IPS-18c (cell line): ENCODE measurements around the gene OPN3.

Source experiments
- H3K4me3 ChIP-seq: 2 replicates; pipeline ENCODE4 v1.7.0; 2013; ENCODE audit warnings: low read depth, mild to moderate bottlenecking, low read length, moderate library complexity; ENCODE audit not compliant: insufficient read depth
- H3K9me3 ChIP-seq: one replicate; pipeline ENCODE4 v1.6.1; 2013; ENCODE audit warnings: mild to moderate bottlenecking, low read length, moderate library complexity; ENCODE audit not compliant: control insufficient read depth, insufficient read depth

Gene OPN3

DNA sequence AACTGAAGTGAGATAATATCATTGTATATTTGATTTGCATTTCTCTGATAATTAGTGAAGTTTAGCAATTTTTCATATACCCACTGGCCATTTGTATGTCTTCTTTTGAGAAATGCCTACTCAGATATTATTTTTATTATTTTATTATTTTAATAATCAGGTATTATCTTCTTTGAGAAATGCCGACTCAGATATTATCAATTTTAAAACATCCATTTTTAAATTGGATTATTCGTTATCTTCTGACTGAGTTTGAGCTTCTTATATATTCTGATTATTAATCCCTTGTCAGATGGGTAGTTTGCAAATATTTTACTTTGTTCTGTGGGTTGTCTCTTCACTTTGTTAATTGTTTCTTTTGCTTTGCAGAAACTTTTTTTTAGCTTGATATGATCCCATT is 70.3 kb downstream of the OPN3 start:
- H3K9me3 ChIP-seq = no peaks in the 10 kb centered on the region
- H3K4me3 ChIP-seq = no peak overlapping the region

DNA sequence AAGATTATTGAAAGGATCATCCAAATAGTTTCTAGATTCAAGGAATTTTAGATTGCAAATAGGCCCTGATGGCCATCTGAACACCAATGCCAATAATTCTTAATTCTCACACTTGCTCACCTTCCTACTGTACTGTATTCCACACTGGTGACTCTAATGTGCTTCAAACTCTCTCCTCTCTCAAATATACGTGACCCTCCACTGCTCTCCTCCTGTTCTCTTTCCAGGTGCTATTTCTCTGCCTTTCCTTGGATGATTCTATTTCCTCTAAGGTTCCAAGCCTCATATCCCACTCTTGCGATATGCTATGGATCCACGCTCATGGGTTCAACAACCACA is 79.4 kb downstream of the OPN3 start:
- H3K4me3 ChIP-seq = no peak overlapping the region
- H3K9me3 ChIP-seq = no peaks in the 10 kb centered on the region

DNA sequence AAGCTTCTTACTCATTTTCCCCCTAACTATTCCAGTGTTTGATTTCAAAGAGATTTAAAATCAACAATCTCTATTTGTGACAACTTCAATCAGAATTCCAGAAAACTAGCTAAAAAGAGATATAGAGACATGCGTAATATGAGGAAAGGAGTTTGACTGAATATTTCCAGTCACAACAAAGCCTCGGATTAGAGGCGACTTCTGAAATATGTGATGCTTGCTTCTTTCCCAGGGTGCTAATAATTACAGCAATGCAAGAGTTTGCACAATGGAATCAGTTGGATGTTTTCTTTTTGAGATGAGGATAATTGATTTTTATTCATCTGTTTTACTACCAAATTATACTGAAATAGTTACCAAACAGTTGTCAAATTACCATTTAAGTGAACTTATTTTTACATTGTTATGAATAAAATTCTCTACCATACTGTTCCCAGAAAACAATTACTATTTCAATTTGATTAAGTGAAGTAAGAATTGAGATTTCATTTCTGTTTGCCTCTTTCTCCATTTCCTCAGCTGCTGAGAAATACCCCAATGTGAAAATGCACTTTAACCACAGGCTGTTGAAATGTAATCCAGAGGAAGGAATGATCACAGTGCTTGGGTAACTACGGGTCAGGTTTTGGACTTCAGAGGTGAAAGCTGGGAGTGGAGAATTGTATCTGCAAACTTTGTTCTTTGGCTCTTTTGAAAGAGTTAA is 79.9 kb downstream of the OPN3 start:
- H3K9me3 ChIP-seq = no peaks in the 10 kb centered on the region

DNA sequence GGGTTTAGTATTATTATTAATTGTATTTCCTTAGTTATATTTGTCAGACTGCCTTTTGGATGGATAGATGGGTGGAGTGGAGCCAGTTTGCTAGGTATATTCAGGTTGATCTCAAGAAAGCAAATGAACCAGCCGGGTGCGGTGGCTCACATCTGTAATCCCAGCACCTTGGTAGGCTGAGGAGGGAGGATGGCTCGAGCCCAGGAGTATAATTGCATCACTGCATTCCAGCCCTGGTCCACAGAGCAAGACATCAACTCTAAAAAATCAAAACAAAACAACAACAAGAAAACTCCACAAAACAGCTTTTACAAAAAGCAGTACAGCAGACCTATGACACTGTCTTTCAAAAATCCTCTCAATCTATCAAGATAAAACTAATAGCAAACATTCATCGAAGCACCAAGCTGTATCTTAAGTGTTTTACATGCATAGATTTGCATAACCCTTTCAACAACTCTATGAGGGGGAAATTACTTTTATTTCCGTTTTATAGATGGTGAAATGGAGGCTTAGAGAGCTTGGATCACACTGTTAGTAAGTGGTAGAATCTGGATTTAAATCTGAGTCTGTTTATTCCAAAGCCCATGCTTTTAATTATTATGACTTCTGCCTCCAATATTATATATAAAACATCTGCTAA is 82.5 kb downstream of the OPN3 start:
- H3K4me3 ChIP-seq = no peak overlapping the region

More for the DNA sequence above, 79.9 kb downstream of the OPN3 start:
- H3K4me3 ChIP-seq = no peak overlapping the region

DNA sequence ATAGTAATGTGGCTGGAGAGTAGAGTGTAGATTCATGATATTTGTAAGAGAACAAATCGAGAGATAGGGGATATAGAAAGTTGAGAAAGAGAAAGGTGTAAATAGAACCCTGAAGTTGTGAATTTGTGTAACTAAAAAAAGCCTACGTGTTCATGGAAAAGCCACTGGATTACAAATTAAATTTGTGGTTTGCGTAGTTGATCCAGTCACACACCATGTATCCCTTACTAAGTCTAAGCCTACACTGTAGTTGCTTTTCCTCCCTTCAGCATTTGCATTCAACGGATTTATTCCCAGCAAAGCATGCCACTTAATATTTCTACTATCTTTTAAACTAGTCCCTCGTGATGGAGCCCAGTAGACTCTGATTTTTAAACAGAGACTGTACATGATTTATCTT is 83.1 kb downstream of the OPN3 start:
- no peaks in the 10 kb centered on the region for H3K9me3 ChIP-seq
- no peak overlapping the region for H3K4me3 ChIP-seq

More for the DNA sequence above, 82.5 kb downstream of the OPN3 start:
- no peaks in the 10 kb centered on the region for H3K9me3 ChIP-seq

DNA sequence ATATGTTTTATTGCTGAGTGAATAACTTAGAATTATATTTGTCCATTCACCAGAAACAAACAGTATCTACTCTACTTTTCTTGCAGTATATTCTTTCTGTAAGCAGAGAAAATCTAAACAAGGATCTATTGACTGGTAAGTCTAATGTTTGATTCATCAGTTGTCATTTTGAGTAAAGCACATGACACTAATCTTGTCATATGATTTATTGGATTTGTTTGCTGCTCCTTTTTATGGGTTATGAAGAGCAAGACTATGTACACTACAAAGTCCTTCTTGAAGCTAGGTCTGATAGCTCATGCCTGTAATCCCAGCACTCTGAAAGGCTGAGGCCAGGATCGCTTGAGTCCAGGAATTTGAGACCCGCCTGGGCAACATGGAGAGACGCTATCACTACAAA is 84.6 kb downstream of the OPN3 start:
- no peaks in the 10 kb centered on the region for H3K9me3 ChIP-seq
- H3K4me3 ChIP-seq = no peak overlapping the region

DNA sequence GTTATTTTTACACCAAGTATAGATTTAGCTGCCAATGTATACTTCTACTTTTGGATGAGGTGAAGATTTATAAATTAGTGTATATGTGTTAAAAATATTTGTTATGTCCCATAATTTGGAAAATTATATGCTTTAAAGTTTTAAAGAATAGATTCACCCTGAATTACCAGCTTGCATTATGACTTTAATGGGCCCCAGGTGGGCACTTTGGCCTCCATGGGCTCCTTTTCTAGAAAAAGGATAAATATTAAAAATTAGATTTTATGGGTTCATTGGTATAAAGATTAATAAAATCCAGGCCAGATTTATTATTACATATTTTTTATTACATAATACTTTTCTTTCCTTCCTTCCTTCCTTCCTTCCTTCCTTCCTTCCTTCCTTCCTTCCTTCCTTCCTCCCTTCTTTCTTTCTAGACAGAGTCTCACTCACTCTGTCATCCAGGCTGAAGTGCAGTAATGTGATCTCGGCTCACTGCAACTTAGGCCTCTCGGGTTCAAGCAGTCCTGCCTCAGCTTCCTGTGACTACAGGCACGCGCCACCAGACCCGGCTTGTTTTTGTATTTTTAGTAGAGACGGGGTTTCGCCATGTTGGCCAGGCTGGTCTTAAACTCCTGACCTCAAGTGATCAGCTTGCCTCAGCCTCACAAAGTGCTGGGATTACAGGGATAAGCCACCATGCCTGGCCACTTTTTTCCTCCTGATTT is 86.1 kb downstream of the OPN3 start:
- no peaks in the 10 kb centered on the region for H3K9me3 ChIP-seq
- no peak overlapping the region for H3K4me3 ChIP-seq

DNA sequence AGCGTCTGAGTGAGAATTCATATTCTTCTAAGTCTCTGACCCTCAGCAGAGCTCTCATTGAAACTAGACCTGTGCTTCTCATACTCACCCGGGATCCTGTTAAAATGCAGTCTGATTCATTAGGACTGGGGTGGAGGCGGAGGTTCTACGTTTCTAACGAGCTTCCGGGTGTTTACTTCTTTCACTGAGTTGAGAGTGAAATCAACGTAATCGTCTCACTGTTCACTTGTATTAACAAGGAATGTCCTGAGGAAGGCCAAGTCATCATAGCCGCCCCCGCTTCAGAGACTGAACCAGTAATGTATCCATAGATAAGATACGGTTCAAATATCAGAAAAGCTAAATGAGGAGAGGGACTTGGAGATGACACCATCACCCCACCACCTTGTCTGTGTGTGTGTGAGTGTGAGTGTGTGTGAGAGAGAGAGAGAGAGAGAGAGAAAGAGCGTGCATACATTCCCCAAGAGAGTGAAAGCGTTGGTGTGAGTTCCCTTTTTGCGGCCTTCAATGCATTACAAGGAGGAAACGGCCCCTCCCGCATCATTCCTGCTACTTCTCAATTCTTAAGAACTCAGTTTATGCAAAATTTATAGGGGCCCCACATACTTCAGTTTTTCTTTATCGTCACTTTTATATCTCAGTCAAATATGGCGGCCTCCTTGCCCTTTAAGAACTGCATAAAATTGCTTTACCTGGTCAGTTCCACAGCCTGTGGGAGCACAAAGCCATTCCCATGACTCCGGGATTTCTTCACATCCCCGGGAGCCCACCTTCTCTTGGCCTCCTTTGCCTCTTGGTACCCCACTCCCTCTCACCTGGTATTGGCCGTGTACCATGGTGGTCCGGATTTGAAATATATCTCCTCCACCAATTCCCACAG is 88.2 kb downstream of the OPN3 start:
- H3K9me3 ChIP-seq = no peaks in the 10 kb centered on the region

DNA sequence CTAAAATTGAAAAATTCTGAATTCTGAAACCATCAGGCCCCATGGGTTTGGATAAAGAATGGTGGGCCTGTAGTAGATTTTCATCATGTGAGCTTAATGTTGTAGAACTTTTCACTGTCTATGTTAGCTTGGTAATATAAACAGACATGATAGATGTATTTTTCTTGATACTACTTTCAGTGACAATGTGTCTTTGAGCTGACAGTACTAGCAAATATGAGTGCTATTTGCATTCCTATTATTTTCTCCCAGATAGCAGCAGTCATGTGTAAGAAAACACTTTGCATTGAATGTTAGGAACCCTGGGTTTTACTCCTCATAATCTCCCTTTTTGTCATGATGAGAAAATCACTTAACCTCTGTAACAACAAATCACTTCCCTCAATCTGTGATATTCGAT is 89.9 kb downstream of the OPN3 start:
- Histone ChIP-seq H3K4me3 (no peak overlapping the region), H3K9me3 (no peaks in the 10 kb centered on the region)

More for the DNA sequence above, 88.2 kb downstream of the OPN3 start:
- no peak overlapping the region for H3K4me3 ChIP-seq

DNA sequence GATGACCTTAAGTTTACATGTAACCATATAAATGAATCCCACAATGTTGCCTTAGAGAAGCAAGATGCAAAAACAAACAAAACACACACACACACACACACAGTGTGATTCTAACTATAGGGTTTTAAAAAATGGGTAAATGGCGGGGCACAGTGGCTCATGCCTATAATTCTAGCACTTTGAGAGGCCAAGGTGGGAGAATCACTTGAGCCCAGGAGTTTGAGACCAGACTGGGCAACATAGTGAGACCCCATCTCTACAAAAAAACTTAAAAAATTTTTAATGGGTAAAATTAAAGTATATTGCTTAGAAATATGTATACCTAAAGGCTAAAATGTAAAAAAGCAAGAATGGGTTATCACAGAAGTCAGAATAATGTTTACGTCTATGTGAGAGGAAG is 92.2 kb downstream of the OPN3 start:
- Histone ChIP-seq H3K9me3 (no peaks in the 10 kb centered on the region), H3K4me3 (no peak overlapping the region)
